SH-SY5Y (cell line): ENCODE measurements around the gene CARD10.

Experiments
- GATA2 ChIP-seq: IDR thresholded peaks from 2 replicates; pipeline ENCODE4 v1.6.1; 2011; ENCODE audit warnings: mild to moderate bottlenecking, low read depth, low read length
- GATA3 ChIP-seq: IDR thresholded peaks from 2 replicates; pipeline ENCODE4 v1.6.1; 2011; ENCODE audit warnings: low read depth, mild to moderate bottlenecking, low read length, moderate library complexity

GRCh38 chr22:37504964-37505363 lies 14.3 kb downstream of the CARD10 start:
- TF ChIP-seq GATA3 = no peak
- no peak for TF ChIP-seq GATA2
